Measurements from ENCODE around the gene OR2D3.
"Not testable (repeated sequence)": the region's sequence is repeated elsewhere in the genome, so short reads cannot be mapped to it uniquely, and the experiment has no call there.

The OR2D3 gene

GRCh38 chr11:6920702-6921101 is at the start of gene OR2D3:
TSS of gene OR2D3 (plus strand) at chr11:6921002. CDS start at chr11:6921002, 0 bp downstream.
- no peak for DNase-seq

- no peak for DNase-seq
Measured at GRCh38 chr11:6871278-6871677, 49.5 kb upstream of the OR2D3 start.

GRCh38 chr11:6875761-6876160 is 45.0 kb upstream of the OR2D3 start:
- DNase-seq = no peak

- no peak for DNase-seq
Measured at GRCh38 chr11:6876325-6876724, 44.5 kb upstream of the OR2D3 start, which contains the start of gene OR10A4. TSS of gene OR10A4 (plus strand) at chr11:6876625. CDS start at chr11:6876648, 23 bp downstream.

GRCh38 chr11:6876914-6877313 is 43.9 kb upstream of the OR2D3 start:
- no peak for DNase-seq

GRCh38 chr11:6882751-6883150 is 38.1 kb upstream of the OR2D3 start:
- no peak for DNase-seq

- not testable (repeated sequence) for DNase-seq
Measured at GRCh38 chr11:6887711-6888110, 33.1 kb upstream of the OR2D3 start.

- DNase-seq = no peak
Measured at GRCh38 chr11:6888830-6889229, 32.0 kb upstream of the OR2D3 start.

- no peak for DNase-seq
Measured at GRCh38 chr11:6889835-6890234, 31.0 kb upstream of the OR2D3 start.

GRCh38 chr11:6892400-6892799 is 28.4 kb upstream of the OR2D3 start, which contains the start of gene OR2D2:
TSS of gene OR2D2 (minus strand) at chr11:6892500. CDS start at chr11:6892500, 0 bp downstream.
- no peak for DNase-seq

- no peak for DNase-seq
Measured at GRCh38 chr11:6894097-6894496, 26.7 kb upstream of the OR2D3 start.

GRCh38 chr11:6895010-6895409 is 25.8 kb upstream of the OR2D3 start:
- no peak for DNase-seq

GRCh38 chr11:6898911-6899310 is 21.9 kb upstream of the OR2D3 start:
- no peak for DNase-seq

GRCh38 chr11:6900327-6900999 is 20.3 kb upstream of the OR2D3 start:
- no peak for DNase-seq

GRCh38 chr11:6904804-6905203 is 16.0 kb upstream of the OR2D3 start:
- DNase-seq = not testable (repeated sequence)

GRCh38 chr11:6911378-6911777 is 9.4 kb upstream of the OR2D3 start:
- no peak for DNase-seq

- no peak for DNase-seq
Measured at GRCh38 chr11:6911948-6912347, 8.9 kb upstream of the OR2D3 start.

GRCh38 chr11:6919698-6920097 is 1.1 kb upstream of the OR2D3 start:
- DNase-seq = no peak

GRCh38 chr11:6925007-6925577 is 4.3 kb downstream of the OR2D3 start:
- no peak for DNase-seq

- no peak for DNase-seq
Measured at GRCh38 chr11:6925636-6926207, 4.9 kb downstream of the OR2D3 start.

GRCh38 chr11:6926208-6927029 is 5.6 kb downstream of the OR2D3 start, which contains the start of gene ZNF215:
TSS of gene ZNF215 (plus strand) at chr11:6926426. CDS start at chr11:6932273, 5,847 bp downstream.
- peak; percentile 87 for DNase-seq

- DNase-seq = peak; percentile 15
Measured at GRCh38 chr11:6927030-6927617, 6.3 kb downstream of the OR2D3 start.

- peak; percentile 12 for DNase-seq
Measured at GRCh38 chr11:6928916-6929315, 8.1 kb downstream of the OR2D3 start.

All from eye (tissue), 1 donor.